NCI-H510A treated with DMSO at 0.1 percent for 48 hours (cell line): ENCODE results near the gene CACNA1C.
A peak's percentile ranks its signal among the peaks of the same experiment; 100 is the strongest.

Source experiments
- DNase-seq: peaks from one replicate; lab custom pipeline; 2025; lab: John Stamatoyannopoulos, UW

CACNA1C gene

DNA sequence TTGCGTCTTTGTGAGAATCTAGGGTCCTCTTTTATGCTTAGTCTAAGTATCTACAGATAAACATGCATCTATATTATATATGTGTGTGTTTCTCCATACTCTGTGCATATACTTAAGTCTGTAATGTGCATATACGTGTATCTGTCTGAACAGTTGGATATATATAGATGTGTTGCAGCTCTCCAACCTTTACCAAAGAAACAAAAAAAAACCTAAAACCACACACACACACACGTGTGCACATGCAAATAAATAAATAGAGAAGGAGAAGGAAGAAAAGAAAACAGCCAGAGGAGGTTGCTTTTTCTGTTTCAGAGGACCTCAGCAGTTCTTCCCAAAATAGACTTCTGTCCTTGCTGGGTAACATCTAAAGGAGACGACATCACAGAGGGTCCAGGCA, 244.9 kb downstream of the CACNA1C start:
- DNase-seq: no peak

DNA sequence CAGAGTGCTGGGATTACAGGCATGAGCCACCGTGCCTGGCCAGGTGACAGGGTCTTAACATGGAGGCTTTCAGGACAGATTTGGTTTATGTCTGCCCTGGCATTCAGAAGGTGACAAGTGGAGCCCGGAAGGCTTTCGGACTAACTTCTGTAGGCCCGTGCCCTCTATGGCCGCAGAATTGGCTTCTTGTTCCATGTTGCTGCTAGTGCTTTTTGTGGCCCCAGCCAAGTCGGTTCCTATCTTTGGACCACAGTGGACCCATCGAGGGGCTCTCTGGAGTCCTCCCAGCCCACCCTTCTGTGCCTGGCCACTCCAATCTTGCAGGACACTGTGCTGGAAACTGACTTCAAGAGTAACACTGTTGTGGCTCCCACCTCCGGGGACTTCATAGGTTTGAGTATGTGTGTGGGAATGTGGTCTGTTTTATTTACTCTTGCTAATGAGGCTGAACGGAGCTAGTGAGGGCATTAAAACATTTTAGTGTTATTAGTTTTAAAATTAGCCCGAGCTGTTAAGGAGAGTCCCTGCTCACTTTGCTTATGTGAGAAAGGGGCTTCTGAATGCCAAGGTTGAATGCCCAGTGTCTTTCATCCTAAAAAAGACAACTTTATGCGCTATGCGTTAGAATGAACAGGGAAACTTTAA, 245.9 kb downstream of the CACNA1C start:
- DNase-seq: no peak

DNA sequence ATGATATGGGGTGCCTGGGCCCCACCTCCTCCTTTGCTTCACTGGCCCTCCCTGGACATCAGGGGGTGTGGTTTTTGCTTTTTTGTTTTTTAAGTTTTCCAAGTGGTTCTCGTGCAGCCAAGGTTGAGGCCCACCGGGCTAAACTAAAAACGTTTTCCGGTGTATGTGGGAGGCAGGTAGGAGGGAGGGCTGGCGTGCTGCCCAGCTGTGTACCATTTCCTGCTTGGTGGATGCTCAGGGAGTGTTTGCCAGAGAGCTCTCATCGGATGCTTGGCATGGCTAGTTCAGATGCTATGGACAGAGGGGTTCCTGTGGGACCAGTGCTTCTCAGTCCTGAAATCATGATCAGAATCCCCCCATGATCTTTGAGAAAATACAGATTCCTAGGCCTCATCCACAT, 246.4 kb downstream of the CACNA1C start:
- peak; percentile 61 for DNase-seq

DNA sequence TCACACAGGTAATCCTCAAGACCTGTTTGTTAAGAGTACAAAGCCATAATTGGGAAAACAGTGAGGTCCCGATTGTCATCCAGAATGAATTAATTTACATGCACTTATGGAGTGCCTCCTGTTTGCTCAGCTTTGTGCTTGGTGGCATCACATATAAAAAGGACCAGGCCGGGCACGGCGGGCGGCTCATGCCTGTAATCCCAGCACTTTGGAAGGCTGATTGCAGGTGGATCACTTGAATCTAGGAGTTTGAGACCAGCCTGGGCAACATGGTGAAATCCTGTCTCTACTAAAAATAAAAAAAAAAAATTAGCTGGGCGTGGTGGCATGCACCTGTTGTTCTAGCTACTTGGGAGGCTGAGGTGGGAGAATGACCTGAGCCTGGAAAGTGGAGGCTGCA, 247.4 kb downstream of the CACNA1C start:
- DNase-seq: no peak

DNA sequence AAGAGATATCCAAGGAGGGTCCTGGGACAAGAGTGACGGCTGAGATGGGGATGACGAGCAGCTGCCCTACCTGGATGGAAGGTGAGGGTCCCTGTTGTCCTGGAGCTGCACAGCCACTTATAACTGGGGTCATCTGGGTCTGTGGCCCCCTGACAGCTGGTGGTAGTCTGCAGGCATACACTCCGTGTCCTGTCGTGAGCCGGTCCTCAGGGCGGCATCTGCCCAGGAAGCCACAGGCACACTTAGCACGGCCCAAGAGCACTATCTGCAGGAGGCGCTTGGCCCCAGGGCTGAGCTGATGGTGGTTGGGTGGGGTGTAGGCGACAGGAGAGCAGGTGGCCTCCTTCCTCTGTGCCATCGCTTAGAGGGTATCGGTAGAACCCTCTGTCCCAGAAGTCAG, 248.1 kb downstream of the CACNA1C start:
- DNase-seq: no peak

DNA sequence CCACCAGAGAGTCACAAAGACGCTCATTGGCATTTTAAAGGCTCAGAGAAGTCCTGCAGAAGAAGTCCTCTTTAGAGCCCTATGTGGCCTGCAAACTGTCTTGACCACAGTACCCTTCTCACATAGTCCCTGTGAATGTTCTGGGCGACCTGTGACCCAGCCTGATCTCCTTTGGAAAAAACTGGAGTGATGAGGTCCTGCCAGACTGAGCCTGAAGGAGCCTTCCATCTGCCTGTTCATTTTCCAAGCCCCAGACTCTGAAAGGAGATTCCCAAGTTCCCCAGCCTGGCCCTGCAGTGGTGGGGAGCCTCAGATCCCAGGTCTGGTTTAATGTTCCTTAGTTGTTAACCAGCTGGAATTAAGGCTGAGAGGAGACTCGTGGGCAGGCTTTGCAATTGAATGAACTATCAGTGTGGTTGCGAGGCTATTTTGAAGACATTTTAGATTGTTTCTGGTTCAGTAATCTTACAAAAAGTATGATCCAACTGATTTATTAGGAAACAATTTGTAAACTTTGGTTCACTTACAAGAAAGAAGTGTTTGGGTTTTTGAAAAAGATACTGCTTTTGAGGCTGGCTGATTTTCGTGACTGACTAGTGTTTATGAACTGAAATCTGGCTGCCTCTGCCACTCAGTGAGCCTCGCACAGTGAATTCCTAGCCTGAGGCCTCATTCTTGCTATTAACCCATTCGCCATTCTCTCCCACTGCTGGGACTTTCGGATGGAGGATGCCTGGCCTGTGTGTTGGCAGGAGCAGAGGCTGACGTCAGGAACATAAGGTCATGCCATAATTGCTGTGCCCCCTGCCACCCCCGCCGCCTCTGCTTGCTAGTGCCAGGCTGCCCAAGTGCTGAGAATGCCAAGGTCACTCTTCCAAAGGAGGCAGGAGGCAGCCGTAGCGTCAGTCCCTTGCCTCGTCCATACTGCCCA, 249.0 kb downstream of the CACNA1C start:
- no peak for DNase-seq

DNA sequence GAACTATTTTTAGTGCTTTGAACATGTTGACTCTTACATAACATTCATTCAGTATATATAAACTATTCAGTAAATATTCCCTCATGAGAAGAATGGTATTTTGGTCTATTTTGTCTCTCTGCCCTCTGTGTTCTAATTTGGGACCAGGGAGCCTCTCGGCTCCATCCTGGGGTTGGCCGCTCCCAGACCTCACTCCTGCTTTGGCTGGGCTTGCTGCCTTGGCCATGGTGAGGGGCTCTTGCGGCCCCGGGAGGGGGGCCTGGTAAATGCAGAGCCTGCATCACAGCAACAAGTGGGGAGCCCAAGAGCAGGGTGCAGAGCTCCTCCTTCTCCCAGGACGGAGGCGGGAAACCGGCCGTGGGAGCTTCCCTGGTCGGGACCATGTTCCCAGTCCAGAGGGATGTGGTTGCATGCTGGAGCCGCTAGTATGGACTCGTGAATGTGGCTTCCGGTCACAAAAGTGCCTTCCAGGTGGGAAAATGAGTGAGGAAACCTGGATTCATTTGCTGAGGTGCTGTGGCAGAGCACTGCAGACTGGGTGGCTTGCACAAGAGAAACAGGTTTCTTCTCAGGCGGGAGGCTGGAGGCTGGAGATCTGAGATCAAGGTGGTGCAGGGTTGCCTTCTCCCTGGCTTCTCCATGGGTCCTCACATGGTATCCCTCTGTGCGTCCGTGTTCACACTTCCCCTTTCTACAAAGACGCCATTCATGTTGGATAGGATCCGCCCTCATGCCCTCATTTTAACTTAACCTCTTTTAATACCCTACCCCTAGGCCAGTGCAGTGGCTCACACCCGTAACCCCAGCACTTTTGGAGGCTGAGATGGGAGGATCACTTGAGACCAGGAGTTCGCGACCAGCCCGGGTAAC, 250.2 kb downstream of the CACNA1C start:
- DNase-seq: no peak

DNA sequence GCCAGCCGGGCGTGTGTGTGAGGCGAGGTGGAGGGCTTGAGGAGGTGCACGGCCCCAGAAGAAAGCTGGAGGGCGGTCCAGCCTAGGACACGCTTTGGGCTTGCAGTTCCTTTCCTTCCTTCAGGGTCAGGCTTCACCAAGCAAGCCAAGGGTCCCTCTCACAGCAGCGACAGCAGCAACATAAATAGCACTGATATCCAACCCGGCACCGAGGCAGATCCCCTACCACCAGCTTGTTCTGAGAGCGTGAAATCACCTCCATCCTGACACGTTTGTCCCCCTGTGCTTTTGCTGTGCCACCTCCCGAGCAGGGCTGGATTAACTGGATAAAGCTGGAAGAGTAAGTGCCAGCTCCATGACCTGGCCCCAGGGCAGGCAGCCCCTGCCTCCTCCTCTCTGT, 251.4 kb downstream of the CACNA1C start:
- no peak for DNase-seq

DNA sequence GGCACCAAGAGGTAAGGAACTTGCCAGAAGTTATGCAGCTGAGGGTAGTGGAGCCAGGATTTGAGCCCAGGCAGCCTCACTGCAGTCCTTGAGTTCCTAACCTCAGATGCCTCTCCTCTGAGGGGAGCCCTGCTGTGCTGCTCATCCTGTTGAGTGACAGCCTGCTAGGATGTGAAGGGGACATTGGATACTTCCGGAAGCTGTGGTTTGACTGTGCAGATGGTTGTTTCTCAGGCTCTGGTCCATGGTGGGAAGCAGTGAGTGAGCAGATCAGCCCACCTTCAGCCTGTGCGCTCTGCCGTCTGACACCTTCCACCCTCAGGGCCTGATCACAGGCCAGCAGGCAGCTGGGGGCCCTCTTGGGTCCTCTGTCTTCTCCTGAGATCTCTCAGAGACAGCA, 253.2 kb downstream of the CACNA1C start:
- peak; percentile 86 for DNase-seq

DNA sequence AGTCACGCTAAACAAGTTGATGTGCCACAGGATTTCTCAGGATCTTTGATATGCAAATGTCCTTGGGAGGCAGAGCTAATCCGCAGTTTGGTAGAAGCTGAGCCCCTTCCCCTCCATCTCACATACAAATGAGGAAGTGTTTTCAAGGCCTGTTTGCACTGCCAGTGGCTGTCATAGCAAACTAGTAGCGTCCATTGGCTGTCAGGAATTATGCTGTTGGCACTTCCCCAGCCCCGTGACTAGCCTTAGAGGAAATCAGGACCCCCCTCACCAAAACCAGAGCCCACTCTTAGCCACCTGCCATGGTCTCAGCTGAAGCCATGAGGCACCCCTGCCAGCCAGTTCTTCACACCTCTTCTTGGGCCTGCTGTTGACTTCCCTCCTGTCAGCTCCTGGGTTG, 253.9 kb downstream of the CACNA1C start:
- no peak for DNase-seq

DNA sequence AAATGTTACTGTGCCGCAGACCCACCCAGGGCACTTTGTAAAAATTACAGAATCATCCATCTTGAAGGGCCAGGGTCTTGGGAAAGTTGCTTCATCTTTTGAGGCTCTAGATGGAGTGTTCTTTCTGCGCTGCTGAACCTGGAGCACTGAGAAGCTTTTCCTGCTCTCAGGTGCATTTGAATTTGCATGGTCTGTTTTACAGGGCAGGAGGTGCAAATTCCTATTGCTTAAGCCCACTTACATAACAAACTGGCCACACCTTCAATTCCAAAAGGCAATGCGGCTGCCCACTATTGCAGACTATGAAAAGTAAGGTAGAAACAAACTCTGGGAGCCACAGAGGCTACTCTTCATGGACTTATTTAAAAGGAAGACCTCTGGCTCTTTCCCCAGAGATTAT, 254.8 kb downstream of the CACNA1C start:
- no peak for DNase-seq

DNA sequence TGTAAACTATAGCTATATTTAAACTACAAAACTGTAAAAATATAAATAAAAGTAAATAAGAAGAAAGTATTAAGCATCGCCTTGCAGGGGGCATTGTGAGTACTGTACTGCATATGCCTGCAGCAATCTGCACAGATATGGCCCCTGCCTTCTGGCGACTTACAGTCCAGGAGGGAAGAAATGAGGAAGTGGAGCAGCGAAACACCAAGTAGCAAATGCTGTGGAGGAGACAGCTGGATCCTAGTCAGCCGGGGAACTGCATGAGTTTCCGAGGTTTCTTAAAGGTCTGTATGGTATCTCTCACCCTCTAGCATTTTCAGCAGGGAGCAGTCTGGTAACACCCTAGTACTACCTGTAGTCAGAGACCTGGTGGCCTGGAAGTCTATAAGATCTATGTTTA, 256.9 kb downstream of the CACNA1C start:
- no peak for DNase-seq

DNA sequence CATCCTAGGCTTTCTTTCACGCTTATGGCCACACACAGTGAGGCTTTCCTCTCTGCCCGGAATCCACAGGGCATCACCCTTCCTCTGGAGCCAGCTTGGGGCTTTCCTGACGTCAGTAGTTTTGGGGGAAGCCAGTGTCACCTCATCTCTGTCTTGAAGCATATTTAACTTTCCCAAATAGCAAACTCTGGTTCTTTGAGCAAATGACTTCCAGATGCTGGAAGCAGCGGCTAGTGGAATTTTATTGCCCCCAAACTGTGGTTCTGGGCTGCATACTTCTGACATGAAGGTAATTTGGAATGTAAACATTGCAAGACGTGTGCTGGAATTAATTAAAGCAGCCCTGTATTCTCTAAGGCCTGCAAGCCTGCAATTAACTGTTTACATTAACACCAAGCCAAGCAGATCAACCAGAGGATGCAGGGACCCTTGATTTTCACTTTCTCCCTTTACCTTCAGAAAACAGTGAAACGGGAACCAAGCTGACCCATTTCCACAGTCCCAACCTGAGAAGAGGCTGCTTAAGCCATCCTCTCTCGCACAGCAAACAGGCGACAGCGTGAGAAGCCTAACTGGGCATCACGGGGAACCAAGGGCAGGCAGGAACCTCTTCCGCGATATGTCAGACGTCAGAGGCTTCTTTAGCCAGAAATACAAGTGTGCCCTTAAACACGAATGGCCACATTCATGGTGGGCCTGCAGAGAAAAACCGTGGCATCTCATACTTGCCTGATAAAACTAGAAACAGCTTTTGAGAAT, 258.4 kb downstream of the CACNA1C start:
- DNase-seq: no peak

DNA sequence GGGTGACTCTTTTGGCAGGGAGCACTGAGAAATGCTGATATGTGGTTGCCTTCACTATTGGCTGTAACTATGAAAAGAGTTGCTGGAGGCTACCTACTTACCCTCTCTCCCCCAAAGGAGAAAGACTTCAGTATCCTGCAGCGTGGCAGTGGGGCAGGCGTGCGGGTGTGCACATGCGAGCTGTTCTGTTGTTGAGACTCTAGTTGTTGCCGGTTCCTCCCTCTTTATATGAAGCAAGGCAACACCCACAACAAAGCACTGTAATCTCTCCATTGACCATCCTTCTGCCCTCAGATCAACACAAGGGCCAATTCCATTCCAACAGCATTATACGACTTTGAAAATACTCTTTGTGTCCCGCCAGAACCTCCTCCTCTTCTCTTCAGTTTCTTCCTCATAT, 259.4 kb downstream of the CACNA1C start:
- DNase-seq: no peak

DNA sequence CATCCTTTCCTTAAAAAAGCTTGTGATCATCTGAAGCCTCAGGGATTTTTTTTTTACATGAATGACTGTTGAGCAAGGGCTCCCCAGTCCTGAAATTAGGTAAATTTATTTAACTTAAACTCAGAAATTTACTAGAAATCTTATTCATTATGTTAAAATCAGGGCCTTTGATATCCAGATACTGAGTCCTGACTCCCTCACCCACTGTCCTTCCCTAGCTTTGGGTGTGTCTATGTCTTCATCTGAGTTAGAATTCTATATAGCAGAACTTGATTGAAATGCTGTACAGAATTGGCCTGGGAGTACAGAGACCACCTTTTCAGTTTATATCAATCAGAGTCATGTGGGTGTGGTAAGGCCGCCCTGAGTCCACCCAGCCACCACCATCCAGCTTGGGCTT, 260.0 kb downstream of the CACNA1C start:
- no peak for DNase-seq

DNA sequence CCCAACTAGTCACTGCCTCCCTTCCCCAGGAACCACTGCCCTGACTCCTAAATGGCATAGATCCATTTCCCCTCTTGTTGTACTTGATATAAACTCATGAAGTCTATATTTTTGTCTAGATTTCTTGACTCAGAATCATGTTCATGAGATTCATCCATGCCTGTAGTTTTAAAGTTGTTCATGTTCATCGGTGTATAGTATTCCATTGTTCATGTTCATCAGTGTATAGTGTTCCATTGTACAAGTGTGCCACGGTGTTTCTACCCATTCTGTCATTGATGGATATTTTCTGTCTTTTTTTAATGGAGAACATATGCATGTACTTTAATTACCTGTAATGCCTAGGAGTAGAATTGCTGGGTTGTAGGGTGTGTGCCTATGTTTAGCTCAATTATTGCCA, 261.7 kb downstream of the CACNA1C start:
- no peak for DNase-seq

DNA sequence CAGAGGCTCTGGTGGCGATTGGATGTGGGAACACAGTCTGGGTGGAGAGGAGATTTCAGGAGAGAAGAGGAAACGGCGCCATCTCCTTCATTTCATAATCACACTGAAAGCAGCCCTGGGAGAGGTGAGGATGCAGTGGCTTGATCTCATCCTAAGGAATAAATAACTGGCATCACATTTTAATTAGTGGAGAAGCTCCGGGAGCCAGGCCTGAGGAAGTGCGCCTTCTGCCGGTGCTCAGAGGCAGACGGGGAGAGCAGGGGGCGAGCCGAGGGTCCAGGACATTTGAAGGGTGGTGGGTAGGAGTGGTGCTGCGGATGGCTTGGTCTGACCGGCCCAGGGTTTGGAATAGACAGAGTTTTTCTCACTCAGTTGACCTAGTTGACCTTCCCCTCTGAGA, 265.0 kb downstream of the CACNA1C start:
- DNase-seq: no peak

DNA sequence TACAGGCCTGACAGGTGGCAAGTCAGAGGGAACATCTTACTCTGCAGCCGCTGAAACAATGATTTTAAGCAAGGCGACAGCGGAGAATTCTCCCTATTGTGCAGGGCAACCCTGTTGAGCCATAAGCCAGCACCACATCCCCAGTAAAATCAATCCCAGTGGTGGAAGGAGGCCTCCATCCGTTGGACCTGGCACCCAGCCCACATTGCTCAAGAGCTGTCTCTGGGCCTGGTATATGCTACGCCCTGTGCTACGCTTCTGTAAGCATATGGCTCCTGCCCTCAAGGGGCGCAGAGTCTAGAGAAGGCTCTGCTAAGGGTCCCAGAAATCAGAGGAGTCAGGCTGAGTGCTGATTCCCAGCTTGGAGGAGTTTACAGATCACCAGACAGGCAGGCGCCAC, 265.5 kb downstream of the CACNA1C start:
- no peak for DNase-seq

DNA sequence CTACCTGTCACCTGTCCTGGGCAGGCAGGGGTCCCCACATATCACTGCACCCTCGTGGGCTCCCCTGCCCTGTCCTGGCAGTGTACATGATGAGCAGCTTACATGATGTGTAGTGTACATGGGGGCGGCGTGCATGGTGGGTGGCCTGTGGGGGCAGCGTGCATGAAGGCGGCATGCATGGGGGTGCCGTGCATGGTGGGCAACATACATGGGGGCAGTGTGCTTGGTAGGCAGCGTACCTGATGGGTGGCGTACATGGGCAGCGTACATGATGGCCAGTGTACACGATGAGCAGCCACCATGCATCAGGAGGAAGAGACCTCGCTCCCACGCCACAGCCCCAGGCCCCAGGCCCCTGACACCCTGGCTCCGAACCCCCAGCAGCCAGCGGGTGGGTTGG, 266.3 kb downstream of the CACNA1C start:
- no peak for DNase-seq

DNA sequence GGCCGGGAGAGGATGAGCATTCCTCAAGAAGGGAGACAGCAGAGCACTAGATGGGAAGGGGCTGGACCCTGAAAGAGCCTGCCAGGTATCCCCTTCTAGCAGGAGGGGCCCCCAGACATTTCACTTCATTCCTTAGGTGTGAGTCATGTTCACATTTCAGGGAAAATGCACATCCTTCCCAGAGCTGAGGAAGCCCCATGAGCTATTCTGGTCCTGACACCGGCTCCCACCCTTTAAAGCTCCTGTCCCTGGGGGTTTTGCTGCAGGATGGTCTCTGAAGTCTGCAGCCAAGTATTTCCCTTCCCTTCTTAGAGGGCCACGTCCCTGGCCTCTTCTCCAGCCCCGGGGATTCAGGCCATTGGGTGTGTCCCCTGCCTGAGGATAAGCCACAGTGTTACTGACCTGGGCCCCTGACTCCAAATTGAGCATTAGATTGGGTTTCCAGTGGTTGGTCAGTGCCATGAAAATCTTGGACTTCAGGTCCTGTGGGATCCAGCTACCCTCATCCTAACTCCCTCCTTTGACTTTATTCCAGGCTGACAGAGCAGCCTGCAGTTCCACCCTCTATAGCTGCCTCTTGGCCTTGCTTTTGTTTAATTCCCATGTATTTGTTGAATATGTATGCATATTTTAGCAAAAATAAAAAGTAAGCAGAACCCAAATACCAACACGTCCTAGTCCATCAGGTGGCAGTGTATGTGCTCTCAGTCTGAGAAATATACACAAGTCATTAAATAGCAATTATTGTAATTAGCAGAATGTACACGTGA, 267.1 kb downstream of the CACNA1C start:
- DNase-seq: no peak

DNA sequence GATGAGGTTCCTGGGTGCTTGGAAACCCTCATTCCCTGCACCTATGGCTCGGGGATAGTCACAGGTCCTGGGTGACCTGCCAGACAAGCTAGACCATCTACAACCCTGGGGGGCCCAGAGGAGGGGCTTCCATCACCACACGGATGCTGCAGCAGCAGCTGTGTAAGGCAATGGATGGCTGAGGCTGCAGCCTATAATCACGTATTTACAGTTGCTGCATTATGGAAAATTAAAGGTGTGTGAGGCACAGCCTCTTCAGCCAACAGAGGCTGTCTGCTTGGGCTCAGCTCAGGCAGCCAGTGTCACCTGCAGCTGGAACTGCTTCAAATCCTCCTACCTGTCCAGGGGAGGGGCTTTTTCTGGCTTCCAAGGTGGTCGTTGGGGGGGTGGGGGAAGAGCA, 268.1 kb downstream of the CACNA1C start:
- DNase-seq: peak; percentile 20
